Ovary (tissue), 3 donors: Measurements from ENCODE around the gene PUDP.

Source experiments
- EP300 ChIP-seq: sonication (generic); formaldehyde crosslinking; IDR thresholded peaks from one replicate; pipeline ENCODE4 v1.6.1; 2017; ENCODE audit warnings: antibody characterized with exemption
- POLR2A ChIP-seq: fragments of 450-650 bp; IDR thresholded peaks from one replicate; pipeline ENCODE4 v1.6.1; 2017; ENCODE audit warnings: antibody characterized with exemption, mild to moderate bottlenecking, moderate library complexity
- TF ChIP-seq, protein P1 (sequence below), 3 donors: fragments of 450-650 bp in 2 of 3; fragments of 200-600 bp in 1 of 3; IDR thresholded peaks; one replicate each; pipeline versions ENCODE4 v1.5.1 to v1.8.0; 2016 to 2022; ENCODE audit warnings: antibody characterized with exemption in 3 of 3, mild to moderate bottlenecking in 1 of 3
- donor health status: DM: no; HTN: no; CAD: no.

DNA sequence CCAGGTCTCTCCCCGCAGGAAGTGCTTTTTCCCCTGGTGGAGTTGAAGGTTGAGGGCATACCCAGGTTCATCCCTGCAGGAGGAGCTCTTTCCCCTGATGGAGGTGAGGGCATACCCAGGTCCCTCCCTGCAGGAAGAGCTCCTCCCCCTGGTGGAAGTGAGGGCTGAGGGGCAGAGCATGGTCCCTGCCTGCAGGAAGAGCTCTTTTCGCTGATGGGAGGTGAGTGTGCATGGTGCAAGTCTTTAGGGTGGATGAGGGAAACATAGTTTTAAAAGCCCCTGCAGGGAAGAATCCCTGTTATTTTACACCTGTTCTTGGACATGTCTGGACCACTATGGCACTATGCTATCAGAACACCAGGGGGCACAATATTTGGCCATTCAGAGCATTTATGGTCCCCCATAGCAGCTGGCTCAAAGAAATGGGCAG lies 43.7 kb upstream of the PUDP start:
- TF ChIP-seq, protein P1, sequence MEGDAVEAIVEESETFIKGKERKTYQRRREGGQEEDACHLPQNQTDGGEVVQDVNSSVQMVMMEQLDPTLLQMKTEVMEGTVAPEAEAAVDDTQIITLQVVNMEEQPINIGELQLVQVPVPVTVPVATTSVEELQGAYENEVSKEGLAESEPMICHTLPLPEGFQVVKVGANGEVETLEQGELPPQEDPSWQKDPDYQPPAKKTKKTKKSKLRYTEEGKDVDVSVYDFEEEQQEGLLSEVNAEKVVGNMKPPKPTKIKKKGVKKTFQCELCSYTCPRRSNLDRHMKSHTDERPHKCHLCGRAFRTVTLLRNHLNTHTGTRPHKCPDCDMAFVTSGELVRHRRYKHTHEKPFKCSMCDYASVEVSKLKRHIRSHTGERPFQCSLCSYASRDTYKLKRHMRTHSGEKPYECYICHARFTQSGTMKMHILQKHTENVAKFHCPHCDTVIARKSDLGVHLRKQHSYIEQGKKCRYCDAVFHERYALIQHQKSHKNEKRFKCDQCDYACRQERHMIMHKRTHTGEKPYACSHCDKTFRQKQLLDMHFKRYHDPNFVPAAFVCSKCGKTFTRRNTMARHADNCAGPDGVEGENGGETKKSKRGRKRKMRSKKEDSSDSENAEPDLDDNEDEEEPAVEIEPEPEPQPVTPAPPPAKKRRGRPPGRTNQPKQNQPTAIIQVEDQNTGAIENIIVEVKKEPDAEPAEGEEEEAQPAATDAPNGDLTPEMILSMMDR (IDR thresholded peaks at IDR 0.05), result no peak
- no peak for TF ChIP-seq EP300
- no peak for TF ChIP-seq POLR2A
